CD4-positive, alpha-beta T cell (primary cell): ENCODE data around the gene CCND1. TPM values are rescaled to one million over a fixed set of nuclear protein-coding genes. Genes with fewer than 3 reads are reported as not detected.
A peak's percentile ranks its signal among the peaks of the same experiment; 100 is the strongest.

Experiments used
- ATAC-seq: fragments of 200-7000 bp; cut with Tn5 transposase; one replicate; pipeline ENCODE4 v1.10.0; 2022; ENCODE audit warnings: mild to moderate bottlenecking; ENCODE audit not compliant: poor library complexity
- CTCF ChIA-PET: fragments of 350-600 bp; sonication (Branson Sonifier 250); formaldehyde crosslinking; loops from one replicate; lab custom pipeline; 2021; ENCODE audit warnings: antibody characterized with exemption, inconsistent platforms; lab: Charles Lee
- POLR2A ChIA-PET: fragments of 350-600 bp; sonication (Branson Sonifier 250); formaldehyde crosslinking; loops from one replicate; lab custom pipeline; 2021; ENCODE audit warnings: antibody characterized with exemption, inconsistent platforms; lab: Charles Lee
- DNase-seq, 14 experiments: peaks; one replicate each; pipeline ENCODE4 v3.0.0-alpha.2; 2013 to 2020; ENCODE audit warnings: mixed read lengths in 2 of 14
- H3K27ac ChIP-seq, 2 donors: one replicate each; pipeline versions ENCODE4 v1.5.1 to v1.7.0; 2013; ENCODE audit warnings: low read length in 2 of 2, low read depth in 1 of 2, mild to moderate bottlenecking in 1 of 2
- H3K27me3 ChIP-seq, 2 experiments: 1 replicate in 1 of 2; 2 replicates in 1 of 2; pipeline versions ENCODE4 v1.6.1 to v1.7.0; 2013; ENCODE audit warnings: low read length in 2 of 2, control low read depth in 1 of 2, mild to moderate bottlenecking in 1 of 2, moderate library complexity in 1 of 2; ENCODE audit not compliant: insufficient read depth in 2 of 2, control insufficient read depth in 1 of 2
- H3K36me3 ChIP-seq: one replicate; pipeline ENCODE4 v1.6.1; 2013; ENCODE audit warnings: low read length, control low read depth; ENCODE audit not compliant: insufficient read depth
- H3K4me1 ChIP-seq: one replicate; pipeline ENCODE4 v1.6.1; 2013; ENCODE audit warnings: low read length, control low read depth; ENCODE audit not compliant: insufficient read depth
- H3K4me3 ChIP-seq: one replicate; pipeline ENCODE4 v1.5.1; 2013; ENCODE audit warnings: mild to moderate bottlenecking, low read length, moderate library complexity
- H3K9me3 ChIP-seq, 2 experiments: 1 replicate in 1 of 2; 2 replicates in 1 of 2; pipeline versions ENCODE4 v1.6.1 to v1.7.0; 2013; ENCODE audit warnings: low read length in 2 of 2, mild to moderate bottlenecking in 2 of 2, control low read depth in 1 of 2, moderate library complexity in 1 of 2; ENCODE audit not compliant: control insufficient read depth in 1 of 2, insufficient read depth in 1 of 2
- H3K27ac Mint-ChIP-seq: one replicate; pipeline ENCODE4 v1.8.0; 2020; ENCODE audit warnings: mixed read lengths
- H3K27me3 Mint-ChIP-seq: one replicate; pipeline ENCODE4 v1.8.0; 2021; ENCODE audit warnings: mixed read lengths
- H3K36me3 Mint-ChIP-seq: one replicate; pipeline ENCODE4 v1.8.0; 2021; ENCODE audit warnings: low read depth, mixed read lengths
- H3K4me1 Mint-ChIP-seq: one replicate; pipeline ENCODE4 v1.8.0; 2021; ENCODE audit warnings: low read depth, mixed read lengths
- H3K4me3 Mint-ChIP-seq: one replicate; pipeline ENCODE4 v1.8.0; 2020; ENCODE audit warnings: mild to moderate bottlenecking, mixed read lengths
- H3K9me3 Mint-ChIP-seq: one replicate; pipeline ENCODE4 v1.8.0; 2020; ENCODE audit warnings: mixed read lengths
- CTCF ChIP-seq: fragments of 200-600 bp; IDR thresholded peaks from one replicate; pipeline ENCODE4 v1.8.0; 2022; ENCODE audit warnings: antibody characterized with exemption, mild to moderate bottlenecking
- intact Hi-C, 2 experiments: fragments of 100-400 bp; cut with DNase I in 1 of 2; cut with micrococcal nuclease in 1 of 2; formaldehyde crosslinking; loops; one replicate each; pipeline versions ENCODE4 v1.15.1 to v1.9.0; 2023 to 2025; cut with DNase I, micrococcal nuclease
- total RNA-seq, 174 experiments: library from RNA in 2 of 174; stranded (reverse) in 2 of 174; gene quantifications; one replicate each; pipeline ENCODE4 v1.2.3 and lab custom pipeline; 2021 to 2026

The CCND1 gene
- total RNA-seq, 2 experiments from 2014 or later = 1.7 to 2.4 TPM

GRCh38 chr11:69637941-69638871, 2.8 kb upstream of the CCND1 start:
- intact Hi-C loops = no loop called here
- CTCF ChIA-PET = no interaction called here
- peak overlapping the region; percentile 30 for H3K4me3 Mint-ChIP-seq
- peaks cover 53 to 68% of the 10 kb centered on the region in 2 experiments for H3K27me3 ChIP-seq
- H3K9me3 Mint-ChIP-seq = no peaks in the 10 kb centered on the region
- no peak for TF ChIP-seq CTCF
- POLR2A ChIA-PET = no interaction called here
- no peak for DNase-seq
- no peaks in the 10 kb centered on the region for H3K36me3 ChIP-seq
- H3K4me1 ChIP-seq = peaks cover 55% of the 10 kb centered on the region
- no peak for ATAC-seq
- peaks cover 46% of the 10 kb centered on the region for H3K4me1 Mint-ChIP-seq
- no peak overlapping the region for H3K4me3 ChIP-seq
- H3K36me3 Mint-ChIP-seq = no peaks in the 10 kb centered on the region
- peaks cover 67% of the 10 kb centered on the region for H3K27me3 Mint-ChIP-seq
- no peak overlapping the region for H3K27ac ChIP-seq
- H3K27ac Mint-ChIP-seq = no peak overlapping the region
- peaks cover 0 to 24% of the 10 kb centered on the region in 2 experiments for H3K9me3 ChIP-seq

GRCh38 chr11:69638941-69639681, 1.8 kb upstream of the CCND1 start:
- H3K4me1 Mint-ChIP-seq = peaks cover 46% of the 10 kb centered on the region
- peaks cover 0 to 25% of the 10 kb centered on the region in 2 experiments for H3K9me3 ChIP-seq
- no peaks in the 10 kb centered on the region for H3K9me3 Mint-ChIP-seq
- TF ChIP-seq CTCF = no peak
- DNase-seq (peak in 5 of 14 experiments; percentile 11 to 49 (median 35)), ATAC-seq (no peak)
- peaks cover 59% of the 10 kb centered on the region for H3K4me1 ChIP-seq
- H3K27me3 Mint-ChIP-seq = peaks cover 67% of the 10 kb centered on the region
- H3K4me3 ChIP-seq = no peak overlapping the region
- no peaks in the 10 kb centered on the region for H3K36me3 Mint-ChIP-seq
- POLR2A ChIA-PET = no interaction called here
- H3K27ac Mint-ChIP-seq = no peak overlapping the region
- CTCF ChIA-PET = no interaction called here
- no peak overlapping the region for H3K27ac ChIP-seq
- no peaks in the 10 kb centered on the region for H3K36me3 ChIP-seq
- H3K4me3 Mint-ChIP-seq = peak overlapping the region; percentile 79
- intact Hi-C loops = no loop called here
- peaks cover 53 to 68% of the 10 kb centered on the region in 2 experiments for H3K27me3 ChIP-seq

DNA sequence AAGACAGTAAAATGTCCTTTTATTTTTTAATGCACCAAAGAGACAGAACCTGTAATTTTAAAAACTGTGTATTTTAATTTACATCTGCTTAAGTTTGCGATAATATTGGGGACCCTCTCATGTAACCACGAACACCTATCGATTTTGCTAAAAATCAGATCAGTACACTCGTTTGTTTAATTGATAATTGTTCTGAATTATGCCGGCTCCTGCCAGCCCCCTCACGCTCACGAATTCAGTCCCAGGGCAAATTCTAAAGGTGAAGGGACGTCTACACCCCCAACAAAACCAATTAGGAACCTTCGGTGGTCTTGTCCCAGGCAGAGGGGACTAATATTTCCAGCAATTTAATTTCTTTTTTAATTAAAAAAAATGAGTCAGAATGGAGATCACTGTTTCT, 1.1 kb upstream of the CCND1 start:
- no peak overlapping the region for H3K27ac Mint-ChIP-seq
- peaks cover 61% of the 10 kb centered on the region for H3K27me3 Mint-ChIP-seq
- H3K4me3 Mint-ChIP-seq = peak overlapping the region; percentile 79
- ATAC-seq (no peak), DNase-seq (no peak)
- no peaks in the 10 kb centered on the region for H3K9me3 Mint-ChIP-seq
- Histone ChIP-seq H3K36me3 (no peaks in the 10 kb centered on the region), H3K4me1 (peaks cover 59% of the 10 kb centered on the region), H3K4me3 (no peak overlapping the region), H3K27ac (no peak overlapping the region), H3K9me3 (peaks cover 0 to 28% of the 10 kb centered on the region in 2 experiments), H3K27me3 (peaks cover 52 to 65% of the 10 kb centered on the region in 2 experiments)
- ChIA-PET POLR2A (no interaction called here), CTCF (no interaction called here)
- peaks cover 46% of the 10 kb centered on the region for H3K4me1 Mint-ChIP-seq
- H3K36me3 Mint-ChIP-seq = no peaks in the 10 kb centered on the region
- no peak for TF ChIP-seq CTCF
- intact Hi-C loops = loop anchor here in 1 of 2 experiments (10.0 kb wide), 1 partner anchor 675 kb away; no protein-coding TSS in a partner anchor
